GM21390 (cell line): ENCODE results near the gene IL17REL.
"Not testable (repeated sequence)": the region's sequence is repeated elsewhere in the genome, so short reads cannot be mapped to it uniquely, and the experiment has no call there.

Experiments used
- ATAC-seq: cut with Tn5 transposase; IDR thresholded peaks from one replicate; pipeline ENCODE4 v1.9.1; 2021; ENCODE audit not compliant: unreplicated experiment

IL17REL gene

DNA sequence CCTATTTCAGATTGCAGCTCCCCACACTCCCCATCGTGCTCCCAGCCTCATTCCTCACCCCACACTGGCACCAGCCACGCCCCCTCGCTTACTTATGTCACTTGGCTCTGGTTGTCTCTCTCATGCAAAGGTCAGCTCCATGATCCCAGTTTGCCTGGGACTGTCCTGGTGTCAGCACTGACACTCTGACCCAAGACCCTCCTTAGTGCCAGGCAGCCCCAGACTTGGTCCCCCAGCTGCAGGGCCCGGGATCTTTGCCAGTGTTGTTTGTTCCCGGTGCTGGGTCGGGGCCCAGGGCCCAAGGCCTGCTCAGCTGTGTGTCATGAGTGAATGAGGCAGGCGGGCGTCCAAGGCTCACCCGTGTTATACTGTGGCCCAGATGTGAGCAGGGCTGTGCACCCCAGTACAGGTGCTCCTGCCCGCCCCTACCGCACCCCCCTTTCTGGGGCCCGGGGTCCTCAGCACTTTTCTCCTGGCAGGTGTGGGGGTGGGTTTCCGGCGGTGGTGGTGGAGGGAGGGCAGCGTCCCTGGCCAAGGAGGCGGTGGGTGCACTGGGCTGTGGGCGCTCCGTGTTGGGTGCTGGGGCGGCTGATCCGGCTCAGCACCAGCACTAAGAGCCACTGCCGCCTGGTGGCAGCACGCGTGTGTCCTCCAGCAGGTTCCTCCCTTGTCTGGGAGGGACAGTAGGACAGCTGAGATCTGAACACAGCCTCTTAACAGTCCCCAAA is 19.5 kb downstream of the IL17REL start:
- no peak for ATAC-seq

DNA sequence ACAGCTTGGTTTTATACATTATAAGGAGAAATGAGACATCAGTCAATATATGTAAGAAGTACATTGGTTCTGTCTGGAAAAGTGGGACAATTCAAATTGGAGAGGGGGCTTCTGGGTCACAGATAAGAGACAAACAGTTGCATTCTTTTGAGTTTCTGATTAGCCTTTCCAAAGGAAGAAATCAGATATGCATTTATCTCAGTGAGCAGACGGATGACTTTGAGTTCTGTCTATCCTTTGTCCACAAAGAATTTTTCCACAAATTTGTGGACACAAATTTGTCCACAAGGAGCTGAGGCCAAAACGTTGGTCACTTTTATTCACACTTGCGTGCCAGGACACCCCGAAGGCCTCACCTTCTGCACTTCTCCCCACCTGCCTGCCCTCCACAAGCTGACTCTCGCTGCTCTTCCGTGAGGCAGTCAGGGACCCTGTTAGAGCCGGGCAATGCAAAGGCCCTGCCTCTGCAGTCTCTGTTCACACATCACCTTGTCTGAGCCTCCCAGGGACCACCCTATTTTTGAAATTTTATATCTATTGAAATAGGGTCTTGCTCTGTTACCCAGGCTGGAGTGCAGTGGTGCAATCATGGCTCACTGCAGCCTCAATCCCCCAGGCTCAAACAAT is 20.5 kb downstream of the IL17REL start:
- no peak for ATAC-seq

- no peak for ATAC-seq
Measured at GRCh38 chr22:49991167-49991566, 21.4 kb downstream of the IL17REL start.

DNA sequence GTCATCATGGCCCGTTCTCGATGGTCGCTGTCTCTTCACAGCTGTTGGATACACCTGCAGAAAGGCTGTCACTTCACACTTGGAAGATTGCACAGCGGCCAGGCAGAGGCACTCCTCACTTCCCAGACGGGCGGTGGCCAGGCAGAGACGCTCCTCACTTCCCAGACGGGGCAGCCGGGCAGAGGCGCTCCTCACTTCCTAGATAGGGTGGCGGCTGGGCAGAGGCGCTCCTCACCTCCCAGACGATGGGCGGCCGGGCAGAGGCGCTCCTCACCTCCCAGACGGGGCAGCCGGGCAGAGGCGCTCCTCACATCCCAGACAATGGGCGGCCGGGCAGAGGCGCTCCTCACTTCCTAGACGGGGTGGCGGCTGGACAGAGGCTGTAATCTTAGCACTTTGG is 22.7 kb downstream of the IL17REL start:
- ATAC-seq, result not testable (repeated sequence)

DNA sequence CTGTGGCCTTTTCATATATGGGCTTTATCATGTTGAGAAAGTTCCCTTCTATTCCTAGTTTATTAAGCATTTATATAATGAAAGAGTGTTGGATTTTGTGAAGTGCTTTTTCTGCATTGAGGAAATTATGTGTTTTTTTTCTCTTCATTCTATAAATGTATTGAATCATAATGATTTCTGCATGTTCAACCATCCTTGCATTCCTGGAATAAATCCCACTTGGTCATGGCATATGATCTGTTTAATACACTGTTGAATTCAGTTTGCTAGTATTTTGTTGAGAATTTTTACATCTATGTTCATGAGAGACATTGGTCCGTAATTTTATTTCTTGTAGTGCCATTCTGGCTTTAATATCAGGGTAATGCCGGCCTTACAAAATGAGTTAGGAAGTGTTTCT is 26.2 kb downstream of the IL17REL start:
- no peak for ATAC-seq

DNA sequence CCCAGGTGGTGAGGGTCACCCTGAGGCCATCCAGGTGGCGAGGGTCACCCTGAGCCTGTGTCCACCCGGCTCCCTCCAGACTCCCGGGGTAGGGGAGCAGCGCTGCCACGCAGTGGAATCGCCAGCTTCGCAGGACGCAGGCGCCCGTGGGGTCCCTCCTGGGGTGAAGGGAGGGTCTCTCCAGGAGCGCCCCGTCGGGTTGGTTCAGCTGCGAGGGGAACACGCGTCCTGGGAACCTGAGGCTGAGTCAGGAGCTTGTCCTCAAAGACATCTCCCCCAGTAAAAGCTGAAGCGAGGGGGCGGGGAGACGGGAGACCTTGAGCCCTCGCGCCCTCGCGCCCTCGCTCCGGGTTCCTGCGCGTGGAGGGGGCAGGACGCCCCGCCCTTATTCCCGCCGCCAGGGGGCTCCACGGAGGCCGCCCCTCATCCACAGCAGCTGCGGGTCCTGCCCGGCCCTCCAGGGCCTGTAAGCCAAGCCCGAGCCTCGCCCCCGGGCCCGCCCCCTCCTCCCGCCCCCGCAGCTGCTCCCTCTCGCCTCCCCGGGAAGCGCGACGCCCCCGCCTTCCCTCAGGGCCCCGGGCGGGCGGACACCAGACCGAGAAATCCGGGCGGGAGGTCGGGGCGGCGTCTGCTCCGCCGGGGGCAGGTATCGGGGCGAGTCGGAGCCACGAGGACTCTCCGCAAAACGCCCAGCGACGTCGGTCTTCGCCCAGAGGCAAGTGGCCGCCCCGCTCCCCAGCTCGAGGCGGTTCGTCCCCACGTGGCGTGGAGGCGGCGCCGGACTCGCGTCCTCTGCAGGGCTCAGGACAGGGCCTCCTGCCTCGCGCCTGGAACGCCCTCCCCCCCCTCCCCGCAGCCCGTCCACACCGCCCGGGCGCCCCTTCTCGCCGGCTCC is 29.2 kb downstream of the IL17REL start:
- ATAC-seq, result no peak

DNA sequence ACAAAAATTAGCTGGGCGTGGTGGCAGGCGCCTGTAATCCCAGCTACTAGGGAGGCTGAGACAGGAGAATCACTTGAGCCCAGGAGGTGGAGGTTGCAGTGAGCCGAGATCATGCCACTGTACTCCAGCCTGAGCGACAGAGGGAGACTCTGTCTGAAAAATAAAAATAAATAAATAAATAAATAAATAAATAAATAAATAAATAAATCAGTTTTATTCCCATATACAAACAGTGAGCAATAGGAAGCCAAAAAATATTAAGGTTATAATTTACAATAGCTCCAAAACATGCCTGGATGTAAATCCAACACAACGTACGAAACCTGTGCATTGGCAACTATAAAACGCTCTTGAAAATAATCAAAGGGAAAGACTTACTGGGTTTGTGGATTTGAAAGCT is 30.8 kb downstream of the IL17REL start:
- not testable (repeated sequence) for ATAC-seq

GRCh38 chr22:49979587-49980264 is 32.8 kb downstream of the IL17REL start:
- ATAC-seq, result no peak

DNA sequence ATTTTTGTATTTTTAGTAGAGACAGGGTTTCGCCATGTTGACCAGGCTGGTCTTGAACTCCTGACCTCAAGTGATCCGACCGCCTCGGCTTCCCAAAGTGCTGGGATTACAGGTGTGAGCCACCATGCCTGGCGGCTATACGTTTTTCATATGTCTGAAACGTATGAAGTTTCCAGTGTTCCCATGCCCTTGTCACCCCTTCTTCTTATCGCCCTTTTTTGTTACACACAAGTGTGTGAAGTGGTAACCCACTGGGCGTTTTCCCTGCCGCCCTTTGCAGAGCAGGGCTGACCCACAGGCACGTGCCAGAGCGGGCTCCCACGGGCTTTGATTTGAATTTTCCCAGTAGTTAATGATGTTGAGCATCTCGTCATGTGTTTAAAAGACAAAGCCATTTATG is 35.0 kb downstream of the IL17REL start:
- no peak for ATAC-seq

GRCh38 chr22:49976439-49977175 is 36.0 kb downstream of the IL17REL start:
- ATAC-seq, result no peak

GRCh38 chr22:49975543-49976389 is 36.8 kb downstream of the IL17REL start:
- no peak for ATAC-seq

GRCh38 chr22:49973018-49973961 is 39.3 kb downstream of the IL17REL start:
- no peak for ATAC-seq

DNA sequence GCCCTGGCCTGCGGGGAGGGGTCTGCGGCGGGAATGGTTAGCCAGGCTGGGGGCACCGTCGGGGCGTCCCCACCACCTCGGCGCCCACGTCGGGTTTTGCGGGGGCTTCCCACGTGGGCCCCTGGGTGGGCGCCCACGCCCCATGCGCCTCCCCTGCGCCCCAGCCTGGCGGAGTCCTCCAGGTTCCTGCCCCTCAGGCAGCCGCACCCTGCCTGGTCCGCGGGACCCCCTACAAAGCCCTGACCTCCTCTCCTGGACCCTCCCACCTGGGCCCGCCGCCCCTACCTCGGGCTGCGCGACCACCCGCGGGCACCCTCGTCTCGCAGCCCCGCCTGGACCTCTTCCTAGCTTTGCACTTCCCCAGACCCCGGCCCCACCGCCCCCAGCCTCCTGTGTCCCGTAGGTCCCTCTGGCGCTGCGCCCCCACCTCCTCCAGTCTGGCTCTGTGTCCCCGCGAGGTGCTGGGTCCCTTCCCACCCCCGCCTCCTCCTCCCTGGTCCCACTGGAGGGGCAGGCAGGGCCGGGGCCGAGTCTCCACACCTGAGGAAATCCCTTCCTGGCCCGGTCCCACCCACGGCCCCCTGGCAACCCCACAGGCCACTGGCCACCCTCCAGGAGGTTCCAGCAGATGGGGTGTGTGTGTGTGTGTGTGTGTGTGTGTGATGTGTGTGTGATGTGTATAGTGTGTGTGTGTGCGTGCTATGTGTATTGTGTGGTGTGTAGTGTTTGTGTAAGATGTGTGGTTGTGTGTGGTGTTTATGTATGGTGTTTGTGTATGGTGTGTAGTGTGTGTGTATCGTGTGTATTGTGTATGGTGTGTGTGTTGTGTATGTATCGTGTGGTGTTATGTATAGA is 40.2 kb downstream of the IL17REL start:
- no peak for ATAC-seq

DNA sequence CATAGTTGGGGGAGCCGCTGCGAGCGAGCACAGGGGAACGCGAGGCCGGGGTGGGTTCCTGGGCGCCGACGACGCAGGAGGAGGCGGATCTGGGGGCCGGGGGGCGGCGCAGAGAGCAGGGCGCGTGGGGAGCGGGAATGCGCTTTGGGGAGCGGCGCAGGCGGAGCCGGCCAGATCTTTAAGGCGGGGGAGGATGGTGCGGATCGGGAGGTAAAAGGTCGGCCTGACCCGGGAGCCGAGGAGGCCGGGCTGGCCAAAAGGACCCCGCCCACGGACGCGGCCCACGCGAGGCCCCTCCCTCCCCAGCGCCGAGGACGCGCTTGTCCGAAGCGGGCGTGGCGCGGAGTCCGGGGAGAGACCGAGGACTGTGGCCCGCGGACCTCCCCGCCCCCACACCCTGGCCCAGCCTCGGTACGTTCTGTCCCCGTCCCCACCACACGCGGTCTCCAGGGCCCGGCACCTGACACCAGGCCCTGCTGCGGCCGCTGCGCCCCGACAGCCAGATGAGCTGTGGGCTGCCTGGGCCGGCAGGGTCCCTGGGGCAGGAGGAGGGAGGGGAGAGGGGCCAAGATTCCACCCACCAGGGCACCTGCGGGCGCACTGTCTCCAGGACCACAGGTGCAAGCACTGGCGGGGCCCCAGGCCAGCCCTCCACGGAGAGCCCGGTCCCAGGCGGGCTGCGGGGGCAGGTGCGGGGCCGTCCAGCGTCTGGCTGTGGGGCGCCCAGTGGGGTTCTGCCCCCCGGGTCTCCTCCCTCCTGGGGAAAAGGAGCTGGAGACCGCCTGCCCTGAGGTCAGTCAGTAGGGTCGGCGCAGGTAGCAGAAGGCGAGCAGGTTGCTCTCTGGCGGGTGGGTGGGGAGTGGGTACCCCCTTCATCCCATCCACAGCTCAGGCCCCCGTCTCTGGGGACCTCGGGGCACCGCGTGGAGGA is 41.1 kb downstream of the IL17REL start:
- ATAC-seq, result peak; percentile 19

- peak; percentile 54 for ATAC-seq
Measured at GRCh38 chr22:49970528-49971231, 41.9 kb downstream of the IL17REL start.
